ENCODE measurements around the gene SP4. TPM values are rescaled to one million over a fixed set of nuclear protein-coding genes. Genes with fewer than 3 reads are reported as not detected.

Gene SP4
- total RNA-seq: 5.5 and 6.1 TPM in 2 replicates

GRCh38 chr7:21427871-21428658 is at the start of gene SP4:
Gene SP4 (plus strand): TSS chr7:21428083. CDS start chr7:21428252, 169 bp downstream.

GRCh38 chr7:21542891-21543527 is 115.1 kb downstream of the SP4 start, which contains the start of gene DNAH11:
Gene DNAH11 (plus strand): TSS chr7:21543039. CDS start chr7:21543246, 207 bp downstream.

Other genes starting within 250 kb of the SP4 start
- 0.63 and 3.3 TPM in 2 replicates for gene DNAH11, start 115.0 kb downstream of the SP4 start, total RNA-seq